GM19238 (cell line): ENCODE data around the gene DMAC2.
"Not testable (repeated sequence)": the region's sequence is repeated elsewhere in the genome, so short reads cannot be mapped to it uniquely, and the experiment has no call there.

ENCODE experiments used
- DNase-seq: peaks from one replicate; pipeline ENCODE4 v3.0.0; 2011; ENCODE audit warnings: low spot score; ENCODE audit not compliant: insufficient read length

Gene DMAC2

GRCh38 chr19:41439441-41440222 lies at the start of gene DMAC2:
Gene DMAC2 (minus strand): TSS chr19:41439912. CDS start chr19:41439899, 13 bp downstream.
- peak; percentile 91 for DNase-seq

GRCh38 chr19:41486953-41487352 lies 47.2 kb upstream of the DMAC2 start:
- not testable (repeated sequence) for DNase-seq

- DNase-seq = no peak
Observed at GRCh38 chr19:41484822-41485221, 45.1 kb upstream of the DMAC2 start.

GRCh38 chr19:41480336-41480735 lies 40.6 kb upstream of the DMAC2 start:
- DNase-seq = no peak

GRCh38 chr19:41479757-41480191 lies 40.1 kb upstream of the DMAC2 start:
- DNase-seq = no peak

- no peak for DNase-seq
Observed at GRCh38 chr19:41478875-41479756, 39.4 kb upstream of the DMAC2 start.

GRCh38 chr19:41478171-41478570 lies 38.5 kb upstream of the DMAC2 start:
- DNase-seq = no peak

GRCh38 chr19:41476583-41476982 lies 36.9 kb upstream of the DMAC2 start:
- no peak for DNase-seq

- not testable (repeated sequence) for DNase-seq
Observed at GRCh38 chr19:41463257-41464256, 23.8 kb upstream of the DMAC2 start.

- DNase-seq = no peak
Observed at GRCh38 chr19:41462497-41462896, 22.8 kb upstream of the DMAC2 start.

- peak; percentile 41 for DNase-seq
Observed at GRCh38 chr19:41457241-41457640, 17.5 kb upstream of the DMAC2 start.

- DNase-seq = no peak
Observed at GRCh38 chr19:41456342-41456918, 16.7 kb upstream of the DMAC2 start.

- DNase-seq = no peak
Observed at GRCh38 chr19:41455936-41456335, 16.2 kb upstream of the DMAC2 start.

GRCh38 chr19:41452584-41453275 lies 13.0 kb upstream of the DMAC2 start:
- DNase-seq = no peak

- DNase-seq = no peak
Observed at GRCh38 chr19:41449865-41450178, 10.1 kb upstream of the DMAC2 start.

- DNase-seq = peak; percentile 79
Observed at GRCh38 chr19:41449079-41449864, 9.6 kb upstream of the DMAC2 start.

- DNase-seq = no peak
Observed at GRCh38 chr19:41447732-41448332, 8.1 kb upstream of the DMAC2 start.

- no peak for DNase-seq
Observed at GRCh38 chr19:41445575-41445974, 5.9 kb upstream of the DMAC2 start.

- no peak for DNase-seq
Observed at GRCh38 chr19:41443813-41444455, 4.2 kb upstream of the DMAC2 start.
